SK-N-SH (cell line): ENCODE results near the gene GLIS1. TPM values are rescaled to one million over a fixed set of nuclear protein-coding genes. Genes with fewer than 3 reads are reported as not detected.

Source experiments
- CTCF ChIA-PET: fragments of 300-600, 350-600 bp; formaldehyde crosslinking; extraction: SDS; loops from one replicate; lab custom pipeline; 2021; lab: Yijun Ruan, JAX
- POLR2A ChIA-PET: fragments of 350-600 bp; sonication (Branson Sonifier 250); formaldehyde crosslinking; extraction: SDS; loops from one replicate; lab custom pipeline; 2020; ENCODE audit warnings: antibody characterized with exemption, inconsistent platforms; lab: Yijun Ruan, JAX
- DNase-seq: peaks from one replicate; pipeline ENCODE4 v3.0.0; 2012
- H2AFZ ChIP-seq: fragments of 200-600 bp; sonication (generic); 2 replicates; pipeline ENCODE4 v1.8.1; 2016; ENCODE audit warnings: antibody characterized with exemption, mild to moderate bottlenecking, low read depth
- H3F3A ChIP-seq: fragments of 200-600 bp; sonication (generic); replicated peaks from 2 replicates; pipeline ENCODE3; 2016; ENCODE audit warnings: antibody characterized with exemption, mild to moderate bottlenecking; ENCODE audit not compliant: insufficient read depth
- H3K27ac ChIP-seq, 2 experiments: fragments of 200-500 bp in 1 of 2; fragments of 200-600 bp in 1 of 2; sonication (Bioruptor generic) in 1 of 2; sonication (generic), shearing (Covaris generic) in 1 of 2; 2 replicates each; pipeline versions ENCODE4 v1.5.1 to v1.6.1; 2014 to 2016; ENCODE audit warnings: low read depth in 2 of 2, inconsistent platforms in 1 of 2, low read length in 1 of 2, mild to moderate bottlenecking in 1 of 2, mixed read lengths in 1 of 2
- H3K27me3 ChIP-seq: fragments of 200-600 bp; sonication (generic), shearing (Covaris generic); 2 replicates; pipeline ENCODE4 v1.6.1; 2016; ENCODE audit warnings: mixed run types; ENCODE audit not compliant: insufficient read depth
- H3K36me3 ChIP-seq, 2 experiments: fragments of 200-500 bp in 1 of 2; fragments of 200-600 bp in 1 of 2; sonication (Bioruptor generic) in 1 of 2; sonication (generic) in 1 of 2; replicated peaks in 1 of 2; 2 replicates each; pipeline versions ENCODE3 to v1.5.1; 2014 to 2016; ENCODE audit warnings: low read length in 1 of 2, mild to moderate bottlenecking in 1 of 2; ENCODE audit not compliant: insufficient read depth in 2 of 2, control insufficient read depth in 1 of 2
- H3K4me1 ChIP-seq, 2 experiments: fragments of 200-500 bp in 1 of 2; fragments of 200-600 bp in 1 of 2; sonication (Bioruptor generic) in 1 of 2; sonication (generic), shearing (Covaris generic) in 1 of 2; 2 replicates each; pipeline versions ENCODE4 v1.5.1 to v1.6.1; 2014 to 2016; ENCODE audit warnings: low read depth in 1 of 2, low read length in 1 of 2, mixed run types in 1 of 2; ENCODE audit not compliant: insufficient read depth in 2 of 2, control insufficient read depth in 1 of 2
- H3K4me2 ChIP-seq: fragments of 200-600 bp; sonication (generic), shearing (Covaris generic); 2 replicates; pipeline ENCODE4 v1.6.1; 2017; ENCODE audit warnings: mixed run types
- H3K4me3 ChIP-seq, 2 experiments: fragments of 200-500 bp in 1 of 2; fragments of 200-600 bp in 1 of 2; sonication (Bioruptor generic) in 1 of 2; sonication (generic), shearing (Covaris generic) in 1 of 2; 2 replicates each; pipeline versions ENCODE4 v1.5.1 to v1.8.1; 2014 to 2016; ENCODE audit warnings: low read depth in 2 of 2, inconsistent platforms in 1 of 2, low read length in 1 of 2, mild to moderate bottlenecking in 1 of 2, mixed read lengths in 1 of 2, moderate library complexity in 1 of 2
- H3K79me2 ChIP-seq: fragments of 200-600 bp; sonication (generic); 2 replicates; pipeline ENCODE4 v1.8.1; 2017; ENCODE audit warnings: mild to moderate bottlenecking; ENCODE audit not compliant: insufficient read depth
- H3K9ac ChIP-seq: fragments of 200-600 bp; sonication (generic); 2 replicates; pipeline ENCODE4 v1.6.1; 2017; ENCODE audit warnings: mixed run types
- H3K9me2 ChIP-seq: fragments of 200-600 bp; sonication (generic); 2 replicates; pipeline ENCODE4 v1.6.1; 2017; ENCODE audit warnings: mixed run types
- H3K9me3 ChIP-seq: fragments of 200-600 bp; sonication (generic); 2 replicates; pipeline ENCODE4 v1.6.1; 2017; ENCODE audit warnings: mixed run types, mild to moderate bottlenecking, moderate library complexity
- H4K20me1 ChIP-seq: fragments of 200-600 bp; sonication (generic); 2 replicates; pipeline ENCODE4 v1.6.1; 2017; ENCODE audit warnings: mild to moderate bottlenecking, mixed run types; ENCODE audit not compliant: insufficient read depth
- ELF1 ChIP-seq: IDR thresholded peaks from 2 replicates; pipeline ENCODE4 v1.4.0; 2012
- FOXJ3 ChIP-seq: sonication (generic); formaldehyde crosslinking; IDR thresholded peaks from 2 replicates; pipeline ENCODE4 v1.5.1; 2020; ENCODE audit warnings: mild to moderate bottlenecking, missing genetic modification reagents
- GATA2 ChIP-seq: sonication (generic); formaldehyde crosslinking; IDR thresholded peaks from 2 replicates; pipeline ENCODE4 v1.5.0; 2020; ENCODE audit warnings: mild to moderate bottlenecking, missing genetic modification reagents
- JUND ChIP-seq: IDR thresholded peaks from 2 replicates; pipeline ENCODE4 v1.4.0; 2012
- MEF2A ChIP-seq: IDR thresholded peaks from 2 replicates; pipeline ENCODE4 v1.4.0; 2012; ENCODE audit warnings: low read depth, borderline replicate concordance
- NFIC ChIP-seq: IDR thresholded peaks from 2 replicates; pipeline ENCODE4 v1.4.0; 2012; ENCODE audit warnings: borderline replicate concordance
- NRF1 ChIP-seq: IDR thresholded peaks from 2 replicates; pipeline ENCODE4 v1.6.1; 2012; ENCODE audit warnings: low read depth, mild to moderate bottlenecking, low read length
- PBX3 ChIP-seq: IDR thresholded peaks from 2 replicates; pipeline ENCODE4; 2012
- POLR2AphosphoS5 ChIP-seq: IDR thresholded peaks from 2 replicates; pipeline ENCODE4 v1.6.1; 2012; ENCODE audit warnings: low read depth, low read length
- RCOR1 ChIP-seq: fragments of 150-350 bp; IDR thresholded peaks from 2 replicates; pipeline ENCODE4 v1.6.1; 2017; ENCODE audit warnings: antibody characterized with exemption, low read length
- RXRA ChIP-seq: IDR thresholded peaks from 2 replicates; pipeline ENCODE4 v1.4.0; 2012; ENCODE audit warnings: low read depth, mild to moderate bottlenecking, borderline replicate concordance
- SIN3A ChIP-seq: IDR thresholded peaks from 2 replicates; pipeline ENCODE4 v1.6.1; 2012; ENCODE audit warnings: low read depth, mild to moderate bottlenecking, low read length, moderate library complexity, borderline replicate concordance
- TAF1 ChIP-seq: IDR thresholded peaks from 2 replicates; pipeline ENCODE4 v1.6.1; 2012; ENCODE audit warnings: low read depth, mild to moderate bottlenecking, low read length, moderate library complexity, borderline replicate concordance
- USF2 ChIP-seq: fragments of 150-350 bp; IDR thresholded peaks from 2 replicates; pipeline ENCODE4 v1.6.1; 2017; ENCODE audit warnings: antibody characterized with exemption, low read length, low read depth, borderline replicate concordance
- YY1 ChIP-seq: IDR thresholded peaks from 2 replicates; pipeline ENCODE4 v1.4.0; 2012; ENCODE audit warnings: low read depth, mild to moderate bottlenecking
- WGBS: methylation state at CpG from one replicate; pipeline ENCODE4 v1.1.6; 2017; ENCODE audit warnings: low lambda C conversion rate; 5-methylcytosine and 5-hydroxymethylcytosine counted together
- polyA plus RNA-seq, 3 experiments: library from polyadenylated mRNA; depleted of rRNA; stranded (reverse); fragments of >200 nt; gene quantifications; 2 replicates each; pipeline ENCODE4 v1.2.3, GENCODE V29; 2012
- TF ChIP-seq, protein P1 (sequence below): IDR thresholded peaks from 2 replicates; pipeline ENCODE4 v1.4.0; 2012; ENCODE audit warnings: low read depth, borderline replicate concordance

The GLIS1 gene
- polyA plus RNA-seq, 1 of the 3 experiments (the other 2 are of a cell fraction): 0.13 TPM

DNA sequence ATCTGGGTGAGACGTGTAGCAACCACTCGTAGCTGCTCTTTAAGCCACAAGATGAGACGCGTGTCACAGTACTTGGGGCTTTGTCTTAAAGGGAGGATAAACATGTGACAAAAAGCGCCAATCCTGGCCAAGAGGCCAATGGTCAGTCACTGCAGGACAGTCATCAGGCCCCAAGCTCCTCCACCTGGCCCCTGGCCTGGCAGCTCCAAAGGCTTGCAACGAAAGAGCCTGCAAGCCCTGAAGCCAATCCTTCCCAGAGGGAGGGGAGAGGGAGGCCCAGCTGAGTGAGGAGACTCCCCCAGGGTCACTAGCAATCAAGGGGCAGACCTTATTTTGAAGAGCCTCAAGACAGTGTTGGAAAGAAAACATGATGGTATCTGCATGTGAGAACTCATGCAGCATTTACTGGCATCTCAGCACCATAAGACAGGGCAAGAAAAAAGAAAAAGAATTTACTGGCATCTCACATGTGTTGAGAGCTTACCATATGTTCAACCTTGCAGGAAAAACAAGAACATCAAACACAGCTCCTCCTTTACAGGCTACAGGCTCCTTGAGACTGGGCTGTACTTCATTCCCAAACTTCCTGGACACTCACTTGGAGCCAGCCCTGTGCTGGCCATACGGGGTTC is 11.4 kb downstream of the GLIS1 start:
- no peak for DNase-seq
- ChIA-PET POLR2A (no interaction called here), CTCF (interaction anchor here (1.9 kb wide), 1 partner anchor 27 kb away, joined by 6 read pairs; no protein-coding TSS in a partner anchor)
- no peak overlapping the region for H3K4me2 ChIP-seq
- no peak for TF ChIP-seq FOXJ3 (CRISPR knock-in tag)
- TF ChIP-seq RXRA: no peak
- no peak for TF ChIP-seq USF2
- no peak for TF ChIP-seq NRF1
- TF ChIP-seq PBX3: no peak
- no peak for TF ChIP-seq YY1
- TF ChIP-seq RCOR1: no peak
- TF ChIP-seq SIN3A: no peak
- no peak for TF ChIP-seq ELF1
- TF ChIP-seq TAF1: no peak
- TF ChIP-seq JUND: no peak
- no peak for TF ChIP-seq MEF2A
- no peak overlapping the region for H3K4me3 ChIP-seq
- no peak overlapping the region for H3K27ac ChIP-seq
- H3K9me2 ChIP-seq: no peaks in the 10 kb centered on the region
- no peaks in the 10 kb centered on the region for H3K79me2 ChIP-seq
- no peaks in the 10 kb centered on the region for H4K20me1 ChIP-seq
- no peak overlapping the region for H3K9ac ChIP-seq
- no peaks in the 10 kb centered on the region for H3K27me3 ChIP-seq
- 81% methylated on average over 6 of the region's 7 CpGs for WGBS
- peaks cover 8% of the 10 kb centered on the region for H3F3A ChIP-seq
- peaks cover 0 to 10% of the 10 kb centered on the region in 2 experiments; a peak in 2 of 4 replicates for H3K4me1 ChIP-seq
- no peaks in the 10 kb centered on the region for H3K9me3 ChIP-seq
- no peak overlapping the region for H2AFZ ChIP-seq
- no peaks in the 10 kb centered on the region for H3K36me3 ChIP-seq

DNA sequence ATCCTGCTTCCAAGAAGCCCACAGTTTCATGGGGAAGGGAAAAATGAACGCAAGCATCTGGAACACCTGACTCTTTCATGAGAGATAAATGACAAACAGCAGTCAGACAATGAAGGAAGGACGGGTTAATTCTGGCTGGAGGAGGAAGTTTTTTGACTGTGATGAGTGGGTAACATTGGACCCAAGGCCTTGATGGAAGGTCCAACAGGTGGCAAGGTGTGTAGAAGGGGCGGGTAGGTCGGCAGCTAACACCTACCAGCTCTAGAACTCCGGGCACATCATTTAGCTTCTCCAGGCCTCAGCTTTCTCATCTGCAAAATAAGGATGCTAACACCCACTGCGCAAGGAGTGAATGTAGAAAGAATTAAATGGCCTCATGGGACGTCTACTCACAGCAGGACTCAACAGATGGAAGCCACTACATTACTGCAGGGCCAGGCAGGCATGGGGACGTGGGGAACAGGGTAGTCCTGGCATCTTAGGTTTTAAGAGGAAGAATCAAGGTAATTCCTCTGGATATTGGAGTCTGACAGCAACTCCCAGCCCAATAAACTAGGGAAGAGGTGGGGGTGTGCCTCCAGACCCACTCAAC is 12.9 kb downstream of the GLIS1 start:
- Histone ChIP-seq H3K9me2 (no peaks in the 10 kb centered on the region), H3K9me3 (no peaks in the 10 kb centered on the region), H3K9ac (no peak overlapping the region), H3K79me2 (no peaks in the 10 kb centered on the region), H3K4me3 (no peak overlapping the region), H3K27me3 (no peaks in the 10 kb centered on the region), H3K4me2 (no peak overlapping the region), H3K36me3 (no peaks in the 10 kb centered on the region), H2AFZ (no peak overlapping the region), H3K27ac (no peak overlapping the region), H3F3A (no peaks in the 10 kb centered on the region), H4K20me1 (no peaks in the 10 kb centered on the region), H3K4me1 (no peaks in the 10 kb centered on the region; a peak in 1 of 4 replicates)
- CTCF ChIA-PET: interaction anchor here (1.2 to 1.9 kb wide), 4 partner anchors 9 to 239 kb away, joined by 3 to 6 read pairs (median 5); no protein-coding TSS in a partner anchor
- DNase-seq: no peak
- POLR2A ChIA-PET: no interaction called here
- WGBS: 63% methylated on average over 8 of the region's 8 CpGs
- TF ChIP-seq TAF1 (no peak), GATA2 (CRISPR knock-in tag) (no peak), POLR2AphosphoS5 (no peak), RXRA (no peak), NFIC (no peak)
- TF ChIP-seq, protein P1, sequence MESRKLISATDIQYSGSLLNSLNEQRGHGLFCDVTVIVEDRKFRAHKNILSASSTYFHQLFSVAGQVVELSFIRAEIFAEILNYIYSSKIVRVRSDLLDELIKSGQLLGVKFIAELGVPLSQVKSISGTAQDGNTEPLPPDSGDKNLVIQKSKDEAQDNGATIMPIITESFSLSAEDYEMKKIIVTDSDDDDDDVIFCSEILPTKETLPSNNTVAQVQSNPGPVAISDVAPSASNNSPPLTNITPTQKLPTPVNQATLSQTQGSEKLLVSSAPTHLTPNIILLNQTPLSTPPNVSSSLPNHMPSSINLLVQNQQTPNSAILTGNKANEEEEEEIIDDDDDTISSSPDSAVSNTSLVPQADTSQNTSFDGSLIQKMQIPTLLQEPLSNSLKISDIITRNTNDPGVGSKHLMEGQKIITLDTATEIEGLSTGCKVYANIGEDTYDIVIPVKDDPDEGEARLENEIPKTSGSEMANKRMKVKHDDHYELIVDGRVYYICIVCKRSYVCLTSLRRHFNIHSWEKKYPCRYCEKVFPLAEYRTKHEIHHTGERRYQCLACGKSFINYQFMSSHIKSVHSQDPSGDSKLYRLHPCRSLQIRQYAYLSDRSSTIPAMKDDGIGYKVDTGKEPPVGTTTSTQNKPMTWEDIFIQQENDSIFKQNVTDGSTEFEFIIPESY: no peak
